ENCODE measurements around the gene GSTA1.
"Not testable (repeated sequence)": the region's sequence is repeated elsewhere in the genome, so short reads cannot be mapped to it uniquely, and the experiment has no call there.

Gene GSTA1

DNA sequence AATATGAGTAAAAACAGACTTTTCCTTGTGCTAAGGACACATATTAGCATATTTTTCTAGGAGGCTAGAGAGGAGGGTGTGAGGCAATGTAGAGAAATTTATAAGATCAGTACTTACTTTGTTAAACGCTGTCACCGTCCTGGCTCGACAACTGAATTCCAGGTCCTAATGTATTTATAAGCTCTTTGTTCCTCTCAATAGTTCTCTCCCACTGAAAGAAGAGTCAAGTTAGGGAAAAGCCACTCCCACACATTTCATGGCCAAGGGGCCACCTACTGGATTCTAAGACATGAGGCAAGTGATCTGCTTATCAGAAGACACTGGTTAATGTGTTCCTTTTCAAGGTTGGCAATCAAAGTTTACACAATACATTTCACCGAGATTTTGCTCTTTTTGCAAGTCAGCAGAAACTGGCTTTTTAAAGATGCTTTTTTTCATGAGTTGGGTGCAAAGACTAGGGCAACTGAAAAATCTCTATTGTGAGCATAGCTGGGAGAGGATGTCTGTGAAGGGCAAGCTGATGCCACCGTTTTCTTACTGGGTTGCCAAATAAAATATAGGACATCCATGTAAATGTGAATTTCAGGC, at the start of gene GSTA1:
Gene GSTA1, minus strand, starts transcription at position 149 of the 588 bp plus-strand sequence. CDS start 4,549 bp downstream, outside the sequence.
- DNase-seq (ENCODE audit: low read depth) = not testable (repeated sequence)

DNA sequence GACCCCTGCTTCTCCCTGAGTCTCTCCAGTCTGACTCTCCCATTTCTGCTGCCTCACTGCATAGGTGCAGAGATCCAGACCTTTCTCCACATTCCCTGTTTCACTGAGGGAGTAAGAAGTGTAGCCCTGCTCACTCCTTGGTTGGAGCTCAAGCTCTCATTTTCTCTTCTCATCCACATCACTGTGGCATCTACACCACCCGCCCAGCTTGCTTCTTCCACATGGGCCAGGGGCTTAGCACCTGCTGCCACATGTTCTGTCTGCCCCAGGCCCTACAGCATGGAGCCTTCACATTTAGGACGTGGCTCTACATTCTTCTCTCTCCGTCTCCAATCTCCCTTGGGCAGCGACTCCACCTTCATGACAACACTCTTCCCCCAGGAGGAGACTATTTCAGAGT, 45.5 kb upstream of the GSTA1 start:
- DNase-seq (ENCODE audit: low read depth) = no peak

DNA sequence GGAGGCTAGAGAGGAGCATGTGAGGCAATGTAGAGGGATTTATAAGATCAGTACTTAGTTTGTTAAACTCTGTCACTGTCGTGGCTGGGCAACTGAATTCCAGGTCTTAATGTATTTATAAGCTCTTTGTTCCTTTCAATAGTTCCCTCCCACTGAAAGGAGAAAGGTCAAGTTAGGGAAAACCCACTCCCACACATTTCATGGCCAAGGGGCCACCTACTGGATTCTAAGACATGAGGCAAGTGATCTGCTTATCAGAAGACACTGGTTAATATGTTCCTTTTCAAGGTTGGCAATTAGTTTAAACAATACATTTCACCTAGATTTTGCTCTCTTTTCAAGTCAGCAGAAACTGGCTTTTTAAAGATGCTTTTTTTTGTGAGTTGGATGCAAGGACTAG, 42.4 kb upstream of the GSTA1 start:
- no peak for DNase-seq (ENCODE audit: low read depth)

DNA sequence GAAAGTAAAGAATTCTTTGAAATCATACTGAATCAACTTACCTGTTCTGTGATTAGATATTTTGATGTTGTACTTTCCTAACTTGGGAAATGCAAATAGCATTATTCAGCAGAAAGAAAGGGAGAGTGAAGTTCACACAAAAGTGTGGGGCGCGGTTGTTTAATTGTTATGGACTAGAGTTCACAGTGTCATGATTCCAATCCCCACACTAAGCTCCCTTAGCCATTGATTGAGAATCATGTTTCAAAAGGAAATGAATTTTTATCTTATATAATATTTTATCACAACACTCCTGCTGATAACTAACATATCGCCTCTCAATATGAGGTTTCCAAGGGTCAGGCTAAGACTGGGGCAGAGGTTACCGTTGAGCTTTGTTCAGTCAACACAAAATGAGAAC, 40.0 kb upstream of the GSTA1 start:
- no peak for DNase-seq (ENCODE audit: low read depth)

DNA sequence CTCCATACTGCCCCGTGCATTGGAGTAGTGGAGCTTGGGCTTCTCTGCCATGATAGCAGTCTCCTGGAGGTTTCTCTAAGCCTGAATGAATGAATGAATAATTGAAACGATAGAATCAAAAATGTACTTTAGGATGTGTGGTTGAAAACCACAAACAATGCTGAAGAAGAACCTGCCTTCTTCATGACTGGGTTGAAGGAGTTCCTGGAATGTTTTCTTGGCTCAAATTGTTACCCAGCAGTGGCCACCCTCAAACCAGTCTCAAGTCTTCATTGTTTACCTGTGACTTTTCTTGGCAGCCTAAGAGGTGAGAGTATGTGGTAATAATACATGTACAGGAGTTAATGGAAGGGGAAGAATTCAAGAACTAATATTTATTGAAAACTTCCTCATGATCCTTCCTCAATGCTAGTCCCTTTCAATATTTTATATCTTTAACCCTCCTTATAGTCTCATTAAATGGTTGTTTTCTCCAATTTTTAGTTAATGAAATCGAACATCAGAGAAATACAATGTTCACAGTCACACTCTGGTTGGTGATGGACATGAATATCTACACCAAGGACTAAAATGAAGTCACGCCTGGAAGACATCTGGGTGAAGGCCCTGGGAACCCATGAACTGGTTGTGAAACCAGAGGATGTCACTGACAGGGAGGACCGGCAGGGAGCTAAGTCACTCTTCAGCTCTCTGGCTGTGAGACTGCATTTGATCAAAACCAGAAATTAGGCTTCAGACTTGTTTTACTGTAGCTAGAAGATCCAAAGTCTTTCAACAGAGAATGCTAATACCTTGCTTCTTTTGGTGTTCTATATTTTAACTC, 37.4 kb upstream of the GSTA1 start, which contains the start of gene GSTA5:
Gene GSTA5, minus strand, starts transcription at position 51 of the 823 bp plus-strand sequence.
- DNase-seq (ENCODE audit: low read depth) = no peak

DNA sequence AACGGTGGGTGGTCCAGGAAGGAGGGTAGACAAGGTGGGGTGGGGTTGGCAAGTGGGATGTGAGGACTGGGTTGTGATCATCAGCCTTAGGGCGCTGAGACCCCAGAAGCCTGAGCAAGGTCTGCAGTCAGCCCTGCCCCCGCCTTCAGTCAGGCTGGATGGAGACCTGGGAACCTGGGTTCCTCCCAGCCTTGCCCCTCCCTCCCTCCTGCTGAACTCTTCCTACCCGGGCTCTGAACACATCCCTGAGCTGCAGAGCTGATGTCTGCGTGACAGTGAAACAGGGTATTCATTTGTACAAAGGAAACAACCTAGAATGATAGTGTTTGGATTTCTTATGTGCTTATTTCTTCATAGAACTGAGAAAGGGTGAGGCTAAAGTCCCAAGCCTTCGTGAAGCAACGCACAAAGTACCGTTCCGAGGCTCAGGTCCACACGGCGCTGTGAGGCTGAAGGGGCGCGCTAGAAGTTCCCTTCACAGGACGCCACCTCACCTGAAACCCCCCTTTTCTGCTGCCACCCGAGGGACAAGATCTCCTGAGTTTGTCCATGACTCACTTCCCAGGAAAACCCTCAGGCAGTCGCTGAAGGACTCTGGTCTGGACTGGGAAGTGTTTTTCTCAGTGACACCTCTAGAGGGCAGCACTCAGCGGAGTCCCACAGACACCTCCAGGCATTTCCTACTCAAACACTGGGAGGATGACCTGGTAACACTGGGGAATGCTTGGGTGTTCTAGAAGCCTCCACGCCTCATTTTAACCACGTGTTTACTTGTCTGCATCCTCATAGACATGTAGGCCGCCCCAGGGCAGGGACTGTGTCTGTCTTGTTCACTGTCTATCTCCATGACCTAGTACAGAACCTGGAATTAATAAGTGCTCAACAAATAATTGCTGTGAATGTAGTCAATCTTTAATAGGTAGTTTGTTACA, 35.8 kb upstream of the GSTA1 start:
- DNase-seq (ENCODE audit: low read depth) = peak; percentile 60

DNA sequence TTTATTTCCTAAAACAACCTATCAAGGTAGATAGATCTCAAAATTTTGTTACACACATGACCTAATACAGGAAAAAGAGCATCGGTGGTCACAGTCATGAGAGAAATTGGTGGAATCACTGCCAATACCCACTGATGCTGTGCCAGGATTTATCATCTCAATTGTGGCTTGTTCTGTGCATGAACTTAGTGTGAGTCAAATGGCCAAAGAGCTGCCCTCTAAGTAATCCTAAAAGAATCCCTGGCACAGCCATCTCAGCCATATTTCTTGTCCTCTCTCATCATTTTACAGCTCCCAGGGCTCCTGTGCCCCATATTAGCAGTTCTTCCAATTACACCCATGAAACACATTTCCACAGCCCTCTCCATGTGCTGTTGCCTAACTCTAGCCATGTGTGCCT, 30.9 kb upstream of the GSTA1 start:
- DNase-seq (ENCODE audit: low read depth) = no peak

DNA sequence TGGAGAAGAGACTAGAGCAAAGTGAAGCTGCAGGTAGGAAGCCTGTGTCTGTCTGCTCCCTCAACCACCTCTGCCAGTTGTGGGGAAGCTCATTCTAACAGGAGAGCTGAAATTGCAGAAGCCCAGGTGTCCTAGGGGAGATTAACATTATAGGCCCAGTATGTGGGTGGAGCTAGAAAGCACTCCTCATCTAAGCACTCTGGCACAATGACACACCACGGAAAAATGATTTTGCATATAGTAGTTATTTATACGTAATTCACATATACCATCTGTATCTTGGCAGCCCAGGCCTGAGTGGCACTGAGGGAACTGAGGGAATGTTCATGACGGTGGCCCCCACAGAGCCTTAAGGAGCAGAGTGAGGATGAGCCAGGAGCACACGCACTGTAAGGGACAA, 27.3 kb upstream of the GSTA1 start:
- not testable (repeated sequence) for DNase-seq (ENCODE audit: low read depth)

DNA sequence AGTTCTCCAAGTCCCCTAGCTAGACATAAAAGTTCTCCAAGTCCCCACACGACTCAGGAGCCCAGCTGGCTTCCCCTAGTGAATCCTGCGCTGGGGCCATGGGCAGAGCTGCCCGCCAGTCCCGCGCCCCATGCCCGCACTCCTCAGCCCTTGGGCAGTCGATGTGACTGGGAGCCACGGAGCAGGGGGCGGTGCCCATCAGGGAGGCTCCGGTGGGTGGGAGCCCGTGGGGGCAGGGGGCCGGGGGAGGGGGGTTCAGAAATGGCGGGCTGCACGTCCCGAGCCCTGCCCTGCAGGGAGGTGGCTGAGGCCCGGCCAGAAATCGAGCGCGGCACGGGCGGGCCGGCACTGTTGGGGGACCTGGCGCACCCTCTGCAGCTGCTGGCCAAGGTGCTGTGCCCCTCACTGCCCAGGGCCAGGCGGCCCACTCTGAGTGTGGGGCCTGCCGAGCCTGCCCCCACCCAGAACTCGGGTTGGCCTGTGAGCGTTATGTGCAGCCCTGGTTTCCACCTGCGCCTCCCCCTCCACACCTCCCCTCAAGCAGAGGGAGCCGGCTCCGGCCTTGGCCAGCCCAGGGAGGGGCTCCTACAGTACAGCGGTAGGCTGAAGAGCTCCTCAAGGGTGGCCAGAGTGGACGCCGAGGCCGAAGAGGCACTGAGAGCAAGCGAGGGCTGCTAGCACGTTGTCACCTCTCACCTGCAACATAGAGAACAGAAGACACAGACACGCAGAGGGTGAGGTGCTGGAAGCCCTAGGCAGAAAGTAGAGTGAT, 25.6 kb upstream of the GSTA1 start:
- no peak for DNase-seq (ENCODE audit: low read depth)

DNA sequence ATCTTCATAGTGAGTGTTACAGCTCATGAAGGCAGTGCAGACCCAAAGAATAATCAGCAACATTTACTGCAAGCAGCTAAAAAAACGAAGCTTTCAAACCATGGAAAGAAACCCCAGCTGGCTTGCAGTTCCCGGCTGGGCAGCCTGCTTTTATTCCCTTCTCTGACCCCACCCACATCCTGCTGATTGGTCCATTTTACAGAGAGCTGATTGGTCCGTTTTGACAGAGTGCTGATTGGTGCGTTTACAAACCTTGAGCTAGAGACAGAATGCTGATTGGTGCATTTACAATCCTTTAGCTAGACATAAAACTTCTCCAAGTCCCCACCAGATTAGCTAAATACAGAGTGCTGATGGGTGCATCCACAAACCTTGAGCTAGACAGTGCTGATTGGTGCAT, 25.0 kb upstream of the GSTA1 start:
- DNase-seq (ENCODE audit: low read depth) = not testable (repeated sequence)

DNA sequence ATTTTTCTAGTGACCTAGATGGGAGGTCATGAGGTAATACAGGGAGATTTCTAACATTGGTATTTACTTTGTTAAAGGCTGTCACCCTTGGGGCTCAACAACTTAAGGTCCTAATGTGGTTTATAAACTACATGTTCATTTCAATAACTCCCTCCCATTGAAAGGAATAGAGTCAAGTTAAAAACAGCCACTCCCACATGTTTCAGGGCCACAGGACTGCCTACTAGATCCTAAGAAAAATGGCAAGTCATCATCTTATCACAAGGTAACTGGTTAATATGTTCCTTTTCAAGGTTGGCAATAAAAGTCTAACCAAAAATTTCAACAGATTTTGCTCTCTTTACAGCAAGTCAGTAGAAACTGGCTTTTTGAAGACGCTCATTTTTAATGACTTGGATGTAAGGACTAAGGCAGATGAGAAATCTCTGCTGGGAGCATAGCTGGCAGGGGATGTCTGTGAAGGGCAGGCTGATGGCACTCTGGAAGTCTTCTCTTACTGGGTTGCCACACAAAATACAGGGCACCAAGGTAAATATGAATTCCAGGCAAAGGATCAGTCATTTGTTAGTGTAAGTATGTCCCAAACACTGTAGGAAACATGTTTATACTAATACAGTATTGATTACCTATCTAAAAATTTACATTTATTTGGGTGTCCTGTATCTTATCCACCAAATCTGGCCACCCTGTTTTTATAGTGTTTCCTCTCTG, 23.6 kb upstream of the GSTA1 start:
- DNase-seq (ENCODE audit: low read depth) = not testable (repeated sequence)

DNA sequence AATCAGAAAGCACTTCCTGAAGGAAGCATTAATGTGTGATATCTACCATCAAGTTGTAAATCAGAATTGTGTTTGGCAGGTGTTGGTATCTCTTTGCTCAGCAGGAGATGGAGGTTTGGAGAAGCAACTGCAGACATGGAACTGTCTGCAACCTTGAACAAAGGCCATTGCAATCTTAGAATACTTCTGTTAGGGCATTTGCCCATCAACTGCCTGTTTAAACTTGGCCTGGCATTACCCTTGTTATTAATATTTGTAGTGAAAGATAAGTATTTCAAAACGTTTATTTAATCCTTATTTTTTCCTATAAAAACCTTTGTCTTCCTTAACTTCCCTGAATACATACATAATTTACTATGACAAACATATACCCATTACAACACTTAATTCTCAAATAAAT, 22.9 kb upstream of the GSTA1 start:
- no peak for DNase-seq (ENCODE audit: low read depth)

DNA sequence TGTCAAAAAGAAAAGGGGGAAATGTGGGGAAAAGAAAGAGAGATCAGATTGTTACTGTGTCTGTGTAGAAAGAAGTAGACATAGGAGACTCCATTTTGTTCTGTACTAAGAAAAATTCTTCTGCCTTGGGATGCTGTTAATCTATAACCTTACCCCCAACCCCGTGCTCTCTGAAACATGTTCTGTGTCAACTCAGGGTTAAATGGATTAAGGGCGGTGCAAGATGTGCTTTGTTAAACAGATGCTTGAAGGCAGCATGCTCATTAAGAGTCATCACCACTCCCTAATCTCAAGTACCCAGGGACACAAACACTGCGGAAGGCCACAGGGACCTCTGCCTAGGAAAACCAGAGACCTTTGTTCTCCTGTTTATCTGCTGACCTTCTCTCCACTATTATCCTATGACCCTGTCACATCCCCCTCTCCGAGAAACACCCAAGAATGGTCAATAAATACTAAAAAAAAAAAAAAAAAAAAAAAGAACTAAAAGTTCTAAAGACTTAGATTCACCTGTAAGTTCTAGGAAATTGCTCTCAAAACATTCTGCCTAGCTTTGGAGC, 22.4 kb upstream of the GSTA1 start:
- DNase-seq (ENCODE audit: low read depth) = not testable (repeated sequence)

DNA sequence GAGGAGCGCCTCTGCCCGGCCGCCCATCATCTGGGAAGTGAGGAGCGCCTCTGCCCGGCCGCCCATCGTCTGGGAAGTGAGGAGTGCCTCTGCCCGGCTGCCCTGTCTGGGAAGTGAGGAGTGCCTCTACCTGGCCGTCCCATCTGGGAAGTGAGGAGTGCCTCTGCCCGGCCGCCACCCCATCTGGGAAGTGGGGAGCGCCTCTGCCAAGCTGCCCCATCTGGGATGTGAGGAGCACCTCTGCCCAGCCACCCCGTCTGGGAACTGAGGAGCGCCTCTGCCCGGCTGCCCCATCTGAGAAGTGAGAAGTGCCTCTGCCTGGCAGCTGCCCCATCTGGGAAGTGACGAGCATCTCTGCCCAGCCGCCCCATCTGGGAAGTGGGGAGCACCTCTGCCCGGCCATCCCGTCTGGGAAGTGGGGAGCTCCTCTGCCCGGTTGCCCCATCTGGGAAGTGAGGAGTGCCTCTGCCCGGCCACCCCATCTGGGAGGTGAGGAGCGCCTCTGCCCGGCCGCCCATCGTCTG, 21.7 kb upstream of the GSTA1 start:
- DNase-seq (ENCODE audit: low read depth) = not testable (repeated sequence)

DNA sequence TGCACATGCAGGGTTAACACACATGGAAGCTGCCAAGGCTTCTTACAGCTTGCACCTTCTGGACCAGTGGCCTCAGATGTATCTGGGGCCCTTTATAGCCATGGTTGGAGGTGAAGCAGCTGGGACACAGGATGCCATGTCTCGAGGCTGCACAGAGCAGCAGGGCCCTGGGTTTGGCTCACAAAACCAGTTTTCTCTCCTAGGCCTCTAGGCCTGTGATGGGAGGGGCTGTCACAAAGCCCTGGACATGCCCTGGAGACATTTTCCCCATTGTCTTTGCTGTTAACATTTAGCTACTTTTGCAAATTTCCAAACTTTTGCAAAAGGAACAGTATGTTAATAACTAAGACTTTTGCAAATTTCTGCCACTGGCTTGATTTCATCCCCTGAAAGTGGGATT, 18.2 kb upstream of the GSTA1 start:
- DNase-seq (ENCODE audit: low read depth) = no peak

DNA sequence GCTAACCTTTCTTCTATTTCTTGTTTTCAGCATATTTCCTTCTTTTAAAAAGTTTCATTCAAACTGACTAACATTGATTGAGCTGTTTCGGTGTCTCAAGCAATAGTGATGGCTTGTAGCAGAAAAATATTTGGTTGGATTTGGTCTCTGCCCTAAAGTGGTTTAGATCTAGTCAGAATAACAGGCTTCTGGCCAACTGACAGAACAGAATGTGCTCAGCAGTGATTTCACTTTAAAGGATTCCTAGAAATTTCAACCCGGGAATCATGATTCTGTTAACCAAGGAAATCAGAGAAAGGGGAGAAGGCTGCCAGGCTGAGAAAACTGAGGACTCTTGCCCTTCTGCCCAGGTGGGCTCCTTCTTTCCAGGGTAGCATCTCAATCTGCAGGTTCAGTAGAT, 16.6 kb upstream of the GSTA1 start:
- peak; percentile 41 for DNase-seq (ENCODE audit: low read depth)

DNA sequence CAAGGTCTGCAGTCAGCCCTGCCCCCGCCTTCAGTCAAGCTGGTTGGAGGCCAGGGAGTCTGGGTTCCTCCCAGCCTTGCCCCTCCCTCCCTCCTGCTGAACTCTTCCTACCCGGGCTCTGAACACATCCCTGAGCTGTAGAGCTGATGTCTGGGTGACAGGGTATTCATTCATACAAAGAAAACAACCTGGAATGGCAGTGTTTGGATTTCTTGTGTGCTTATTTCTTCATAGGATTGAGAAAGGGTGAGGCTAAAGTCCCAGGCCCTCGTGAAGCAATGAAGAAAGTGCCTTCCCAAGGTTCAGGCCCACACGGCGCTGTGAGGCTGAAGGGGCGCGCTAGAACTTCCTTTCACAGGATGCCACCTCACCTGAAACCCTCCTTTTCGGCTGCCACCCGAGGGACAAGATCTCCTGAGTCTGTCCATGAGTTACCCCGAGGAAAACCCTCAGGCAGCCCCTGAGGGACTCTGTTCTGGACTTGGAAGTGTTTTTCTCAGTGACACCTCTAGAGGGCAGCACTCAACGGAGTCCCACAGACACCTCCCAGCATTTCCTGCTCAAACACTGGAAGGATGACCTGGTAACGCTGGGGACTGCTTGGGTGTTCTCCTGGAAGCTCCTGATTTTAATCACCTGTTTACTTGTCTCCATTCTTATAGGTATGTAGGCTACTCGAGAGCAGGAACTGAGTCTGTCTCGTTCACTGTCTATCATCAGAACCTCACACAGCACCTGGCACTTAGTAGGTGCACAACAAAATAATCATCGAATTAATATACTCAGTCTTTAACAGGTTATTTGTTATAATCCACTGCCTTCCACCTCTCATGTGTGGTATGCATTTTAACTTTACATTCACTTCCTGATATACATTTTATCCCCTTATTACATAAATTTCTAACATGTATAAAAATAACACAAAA, 11.8 kb upstream of the GSTA1 start:
- DNase-seq (ENCODE audit: low read depth) = peak; percentile 45

DNA sequence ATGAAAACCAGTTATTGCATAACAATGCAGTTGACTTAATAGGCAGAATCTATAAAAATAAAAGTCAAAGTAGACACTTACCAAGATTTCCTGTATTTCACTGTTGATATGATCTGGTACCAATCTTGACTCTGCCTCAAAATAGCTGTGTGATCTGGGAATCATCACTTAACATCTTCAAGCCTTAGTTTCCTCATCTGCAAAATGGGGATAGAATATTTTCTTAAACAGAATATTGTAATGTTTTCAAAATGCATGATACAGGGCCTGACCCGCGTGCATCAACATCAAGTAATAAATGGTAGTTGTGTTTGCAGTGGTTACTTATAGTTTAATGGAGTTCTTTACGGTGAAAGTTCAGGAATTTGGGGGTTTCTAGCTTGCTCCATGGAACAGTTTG, 10.9 kb upstream of the GSTA1 start:
- not testable (repeated sequence) for DNase-seq (ENCODE audit: low read depth)

DNA sequence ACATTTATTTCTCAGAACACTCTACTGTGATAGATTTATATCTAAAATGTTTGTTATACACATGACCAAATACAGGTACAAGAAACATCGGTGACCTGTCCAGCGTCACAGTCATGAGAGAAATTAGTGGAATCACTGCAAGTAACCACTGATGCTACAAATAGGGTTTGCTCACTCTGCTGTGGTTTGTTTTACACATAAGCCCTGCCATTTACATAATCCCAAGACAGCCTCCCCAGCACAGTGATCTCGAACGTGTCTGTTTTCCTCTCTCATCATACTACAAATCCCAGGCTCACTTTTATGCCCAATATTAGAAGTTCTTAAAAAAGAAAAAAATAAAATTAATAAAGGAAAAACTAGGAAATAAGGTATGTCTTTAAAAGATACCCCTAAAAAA, 6.2 kb upstream of the GSTA1 start:
- peak; percentile 4 for DNase-seq (ENCODE audit: low read depth)

Data from amniotic epithelial cell (primary cell).